Glutamatergic neuron (in vitro differentiated cells): ENCODE measurements around the gene IL1RL1. TPM values are rescaled to one million over a fixed set of nuclear protein-coding genes. Genes with fewer than 3 reads are reported as not detected.

Experiments used
- DNase-seq: peaks from one replicate; pipeline ENCODE4 v3.0.0; 2022
- H3K27ac Mint-ChIP-seq: one replicate; pipeline ENCODE4 v1.8.0; 2020; ENCODE audit warnings: mild to moderate bottlenecking, mixed read lengths, inconsistent platforms; ENCODE audit not compliant: unreplicated experiment
- H3K27me3 Mint-ChIP-seq: one replicate; pipeline ENCODE4 v1.8.0; 2020; ENCODE audit warnings: mild to moderate bottlenecking, moderate library complexity, mixed read lengths, inconsistent platforms; ENCODE audit not compliant: unreplicated experiment
- H3K36me3 Mint-ChIP-seq: one replicate; pipeline ENCODE4 v1.8.0; 2020; ENCODE audit warnings: mild to moderate bottlenecking, mixed read lengths, inconsistent platforms; ENCODE audit not compliant: unreplicated experiment
- H3K4me1 Mint-ChIP-seq: one replicate; pipeline ENCODE4 v1.8.0; 2020; ENCODE audit warnings: mild to moderate bottlenecking, low read depth, mixed read lengths, inconsistent platforms; ENCODE audit not compliant: unreplicated experiment
- H3K4me3 Mint-ChIP-seq: one replicate; pipeline ENCODE4 v1.8.0; 2020; ENCODE audit warnings: mild to moderate bottlenecking, mixed read lengths, inconsistent platforms; ENCODE audit not compliant: unreplicated experiment
- H3K9me3 Mint-ChIP-seq: one replicate; pipeline ENCODE4 v1.8.0; 2020; ENCODE audit warnings: mild to moderate bottlenecking, moderate library complexity, mixed read lengths, inconsistent platforms; ENCODE audit not compliant: unreplicated experiment
- total RNA-seq: library from RNA; stranded (reverse); fragmentation: NEBNext Ultra II Directional; extraction: Animal tissue kit (Norgen Biotek cat#: 25700); gene quantifications from one replicate; pipeline ENCODE4 v1.2.1, GENCODE V29; 2021; ENCODE audit not compliant: unreplicated experiment
- TF ChIP-seq, protein P1 (sequence below): fragments of 200-600 bp; sonication (generic); IDR thresholded peaks from one replicate; pipeline ENCODE4 v1.5.0; 2021; ENCODE audit not compliant: partially characterized antibody, unreplicated experiment

The IL1RL1 gene
- total RNA-seq, 1 donor from 2014 or later: not detected

- H3K9me3 Mint-ChIP-seq: no peaks in the 10 kb centered on the region
- H3K36me3 Mint-ChIP-seq: no peaks in the 10 kb centered on the region
- H3K4me1 Mint-ChIP-seq: no peaks in the 10 kb centered on the region
- no peak overlapping the region for H3K4me3 Mint-ChIP-seq
- DNase-seq: no peak
- no peaks in the 10 kb centered on the region for H3K27me3 Mint-ChIP-seq
- TF ChIP-seq, protein P1, sequence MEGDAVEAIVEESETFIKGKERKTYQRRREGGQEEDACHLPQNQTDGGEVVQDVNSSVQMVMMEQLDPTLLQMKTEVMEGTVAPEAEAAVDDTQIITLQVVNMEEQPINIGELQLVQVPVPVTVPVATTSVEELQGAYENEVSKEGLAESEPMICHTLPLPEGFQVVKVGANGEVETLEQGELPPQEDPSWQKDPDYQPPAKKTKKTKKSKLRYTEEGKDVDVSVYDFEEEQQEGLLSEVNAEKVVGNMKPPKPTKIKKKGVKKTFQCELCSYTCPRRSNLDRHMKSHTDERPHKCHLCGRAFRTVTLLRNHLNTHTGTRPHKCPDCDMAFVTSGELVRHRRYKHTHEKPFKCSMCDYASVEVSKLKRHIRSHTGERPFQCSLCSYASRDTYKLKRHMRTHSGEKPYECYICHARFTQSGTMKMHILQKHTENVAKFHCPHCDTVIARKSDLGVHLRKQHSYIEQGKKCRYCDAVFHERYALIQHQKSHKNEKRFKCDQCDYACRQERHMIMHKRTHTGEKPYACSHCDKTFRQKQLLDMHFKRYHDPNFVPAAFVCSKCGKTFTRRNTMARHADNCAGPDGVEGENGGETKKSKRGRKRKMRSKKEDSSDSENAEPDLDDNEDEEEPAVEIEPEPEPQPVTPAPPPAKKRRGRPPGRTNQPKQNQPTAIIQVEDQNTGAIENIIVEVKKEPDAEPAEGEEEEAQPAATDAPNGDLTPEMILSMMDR: no peak
- no peak overlapping the region for H3K27ac Mint-ChIP-seq
These were observed 9.4 kb upstream of the IL1RL1 start for GRCh38 chr2:102301867-102302362.

DNA sequence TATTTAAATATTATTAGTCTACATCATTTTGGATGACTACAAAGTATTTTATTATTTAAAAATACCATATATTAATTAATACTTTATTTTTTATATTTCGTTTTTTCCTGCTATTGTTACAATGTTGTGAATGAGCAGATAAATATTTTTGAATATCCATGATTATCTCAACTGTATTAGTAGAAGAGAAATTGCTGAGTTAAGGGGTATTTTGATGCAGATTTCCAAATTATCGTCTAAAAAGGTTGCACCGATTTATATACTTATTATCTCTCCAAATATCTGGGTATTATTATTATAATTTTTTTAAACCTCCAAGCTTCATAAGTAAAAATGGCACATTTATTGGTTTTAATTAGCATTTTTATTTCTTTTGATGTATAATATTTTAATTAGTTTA is 8.9 kb upstream of the IL1RL1 start:
- no peak for DNase-seq
- Mint-ChIP-seq H3K4me3 (no peak overlapping the region), H3K27ac (no peak overlapping the region), H3K36me3 (no peaks in the 10 kb centered on the region), H3K4me1 (no peaks in the 10 kb centered on the region), H3K9me3 (no peaks in the 10 kb centered on the region), H3K27me3 (no peaks in the 10 kb centered on the region)
- TF ChIP-seq, protein P1: no peak

DNA sequence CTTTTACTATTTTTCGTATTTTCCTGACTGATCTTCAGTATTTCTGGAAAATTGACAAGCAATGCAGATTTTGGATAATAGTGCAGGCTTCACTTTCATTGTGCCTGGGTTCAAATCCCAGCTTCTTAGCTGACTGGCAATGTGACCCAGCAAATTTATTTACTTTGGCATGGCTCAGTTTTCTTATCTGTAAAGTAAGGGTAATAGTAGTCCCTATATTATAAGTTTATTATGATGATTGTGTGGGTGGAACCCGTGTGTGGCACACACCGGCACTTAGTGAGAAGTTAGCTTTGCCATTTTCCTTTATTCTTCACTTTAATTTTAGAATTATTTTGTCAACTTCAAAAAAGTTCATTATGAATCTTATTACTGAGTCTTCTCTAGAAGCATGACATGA is 7.8 kb upstream of the IL1RL1 start:
- Mint-ChIP-seq H3K27ac (no peak overlapping the region), H3K4me3 (no peak overlapping the region), H3K4me1 (no peaks in the 10 kb centered on the region), H3K9me3 (no peaks in the 10 kb centered on the region), H3K27me3 (no peaks in the 10 kb centered on the region), H3K36me3 (no peaks in the 10 kb centered on the region)
- no peak for DNase-seq
- TF ChIP-seq, protein P1: no peak

DNA sequence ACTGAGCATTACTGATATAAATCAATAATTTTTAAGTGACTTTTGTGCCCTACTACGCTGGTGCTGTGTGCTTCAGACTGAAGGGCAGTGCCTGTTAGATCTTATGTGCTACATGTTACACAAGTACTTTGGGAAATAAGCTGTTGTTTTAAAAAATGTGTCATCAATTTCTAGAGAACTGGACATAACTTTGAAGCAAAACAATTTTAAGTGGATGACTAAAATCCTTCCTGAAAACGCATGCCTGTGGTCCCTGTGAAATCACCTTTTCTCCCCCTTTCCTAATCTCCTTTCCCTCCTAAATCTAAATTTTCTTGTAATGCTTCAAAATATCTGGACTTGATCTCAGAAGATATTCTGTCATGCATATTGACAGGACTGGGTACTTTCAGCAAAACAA is 7.1 kb upstream of the IL1RL1 start:
- Mint-ChIP-seq H3K36me3 (no peaks in the 10 kb centered on the region), H3K4me1 (no peaks in the 10 kb centered on the region), H3K27me3 (no peaks in the 10 kb centered on the region), H3K27ac (no peak overlapping the region), H3K4me3 (no peak overlapping the region), H3K9me3 (no peaks in the 10 kb centered on the region)
- TF ChIP-seq, protein P1: no peak
- DNase-seq: no peak

DNA sequence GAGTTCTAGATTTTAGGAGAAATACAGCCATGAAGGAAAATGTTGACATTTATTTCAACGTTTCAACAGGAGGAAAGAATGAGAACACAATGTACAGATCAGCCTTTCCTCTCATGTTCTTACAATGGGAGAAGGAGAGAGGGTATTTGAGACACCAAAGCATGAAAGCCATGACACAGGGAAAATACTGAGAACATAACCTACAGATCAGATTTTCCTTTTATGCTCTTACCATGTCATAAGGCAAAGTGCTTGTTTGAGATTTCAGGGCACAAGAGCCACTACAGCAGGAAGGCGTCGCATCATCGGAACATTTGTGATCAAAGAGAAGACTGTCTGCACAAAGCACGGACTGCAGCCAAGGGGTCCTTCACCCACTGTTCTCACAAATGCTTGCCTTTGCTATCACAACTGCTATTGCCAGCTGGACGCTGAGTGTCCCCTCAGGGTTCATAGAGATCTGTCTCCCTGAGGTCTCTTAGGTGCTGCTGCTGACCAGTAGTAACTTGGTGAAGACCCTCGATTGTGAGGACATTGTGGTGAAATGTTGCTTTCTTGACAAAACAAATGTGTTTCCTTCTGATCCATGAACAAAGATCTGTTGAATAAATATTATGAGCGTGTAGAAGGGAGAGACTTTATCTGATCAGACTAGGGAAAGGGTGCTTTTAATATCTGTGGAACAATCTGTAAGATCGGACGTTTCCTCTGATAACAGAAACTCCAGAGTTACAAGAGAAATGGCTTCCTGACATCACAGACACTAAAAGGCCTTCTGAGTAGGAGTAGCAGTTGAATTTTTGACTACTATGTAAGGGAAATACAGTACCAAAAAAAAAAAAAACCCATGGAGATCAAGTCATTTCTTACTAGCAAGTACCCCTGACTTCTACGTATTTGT is 6.4 kb upstream of the IL1RL1 start:
- no peaks in the 10 kb centered on the region for H3K4me1 Mint-ChIP-seq
- no peak overlapping the region for H3K4me3 Mint-ChIP-seq
- TF ChIP-seq, protein P1: no peak
- no peak for DNase-seq
- no peaks in the 10 kb centered on the region for H3K27me3 Mint-ChIP-seq
- no peak overlapping the region for H3K27ac Mint-ChIP-seq
- no peaks in the 10 kb centered on the region for H3K36me3 Mint-ChIP-seq
- H3K9me3 Mint-ChIP-seq: no peaks in the 10 kb centered on the region
